ENCODE data around the gene HTRA1. TPM values are rescaled to one million over a fixed set of nuclear protein-coding genes. Genes with fewer than 3 reads are reported as not detected.

Gene HTRA1
- total RNA-seq (2013), result 5.2 TPM
- polyA plus RNA-seq (1 to 10 TPM in 2 of 3 donors, under 1 TPM in 1; 0.84 to 4.7 (median 2.2) TPM), polyA minus RNA-seq (1.4 and 1.8 TPM in 2 replicates), total RNA-seq (1.5 to 17.1 (median 2.2) reads per million in 11 experiments)

GRCh38 chr10:122461367-122461728, at the start of gene HTRA1:
Gene HTRA1 (plus strand): TSS chr10:122461553. CDS start chr10:122461653, 100 bp downstream.
- Mint-ChIP-seq H3K27ac (peak within 1 kb of the TSS in 1 of 7 donors; percentile 14), H3K4me1 (peaks cover 46% of the 10 kb centered on the region), H3K36me3 (peaks cover 3 to 23% of the 10 kb centered on the region in 2 donors), H3K27me3 (ENCODE audit: low read depth in 3 of 3) (peaks cover 85 to 93% (median 88%) of the 10 kb centered on the region in 3 donors), H3K9me3 (peaks cover 0 to 21% (median 8%) of the 10 kb centered on the region in 7 donors), H3K4me3 (peak within 1 kb of the TSS; percentile 89 to 93)
- Histone ChIP-seq H3K9me3 (replicated peaks in 1 of 2; ENCODE audit: control insufficient read depth in 1 of 2, insufficient read depth in 1 of 2, low read length in 2 of 2) (peaks cover 0 to 35% of the 10 kb centered on the region in 2 donors), H3K36me3 (replicated peaks in 1 of 2; ENCODE audit: control insufficient read depth in 1 of 2, insufficient read depth in 2 of 2, low read length in 2 of 2) (no peaks in the 10 kb centered on the region), H3K27ac (ENCODE audit: low read depth in 1 of 2, low read length in 2 of 2) (no peak within 1 kb of the TSS), H2AFZ (ENCODE audit: insufficient read depth, low read depth, low read length, poor library complexity, severe bottlenecking) (peak within 1 kb of the TSS; percentile 67), H4K20me1 (ENCODE audit: insufficient read depth, low read length) (no peaks in the 10 kb centered on the region), H3K4me1 (ENCODE audit: control insufficient read depth in 1 of 2, insufficient read depth in 2 of 2, low read length in 2 of 2) (peaks cover 15 to 34% of the 10 kb centered on the region in 2 donors), H3K27me3 (ENCODE audit: control insufficient read depth in 2 of 2, insufficient read depth in 2 of 2, low read length in 2 of 2) (peaks cover 71 to 88% of the 10 kb centered on the region in 2 donors), H3K4me3 (replicated peaks in 1 of 3; ENCODE audit: low read depth in 2 of 3, low read length in 3 of 3) (peak within 1 kb of the TSS; percentile 20 to 72 (median 41)), H3K4me2 (replicated peaks; ENCODE audit: extremely low read depth, low read length, poor library complexity, severe bottlenecking) (peak within 1 kb of the TSS; percentile 88), H3K79me2 (ENCODE audit: insufficient read depth, low read length) (no peaks in the 10 kb centered on the region), H3K9ac (ENCODE audit: insufficient read depth, low read length, poor library complexity, severe bottlenecking) (peak within 1 kb of the TSS; percentile 4)
- no peak for DNase-seq
- WGBS (ENCODE audit: insufficient coverage), result under 1% methylated on average over 55 of the region's 56 CpGs
- no peak for TF ChIP-seq CTCF (IDR thresholded peaks at IDR 0.05)
- intact Hi-C loops (cut with micrococcal nuclease), result no loop called here

- Histone ChIP-seq H3K4me2 (replicated peaks; ENCODE audit: extremely low read depth, low read length, poor library complexity, severe bottlenecking) (no peak overlapping the region), H3K27ac (ENCODE audit: low read depth in 1 of 2, low read length in 2 of 2) (no peak overlapping the region), H3K36me3 (replicated peaks in 1 of 2; ENCODE audit: control insufficient read depth in 1 of 2, insufficient read depth in 2 of 2, low read length in 2 of 2) (no peaks in the 10 kb centered on the region), H3K4me1 (ENCODE audit: control insufficient read depth in 1 of 2, insufficient read depth in 2 of 2, low read length in 2 of 2) (peaks cover 19 to 26% of the 10 kb centered on the region in 2 donors), H3K9ac (ENCODE audit: insufficient read depth, low read length, poor library complexity, severe bottlenecking) (no peak overlapping the region), H3K4me3 (replicated peaks in 1 of 3; ENCODE audit: low read depth in 2 of 3, low read length in 3 of 3) (no peak overlapping the region), H3K27me3 (ENCODE audit: control insufficient read depth in 2 of 2, insufficient read depth in 2 of 2, low read length in 2 of 2) (no peaks in the 10 kb centered on the region), H3K9me3 (replicated peaks in 1 of 2; ENCODE audit: control insufficient read depth in 1 of 2, insufficient read depth in 1 of 2, low read length in 2 of 2) (no peaks in the 10 kb centered on the region), H2AFZ (ENCODE audit: insufficient read depth, low read depth, low read length, poor library complexity, severe bottlenecking) (no peak overlapping the region), H3K79me2 (ENCODE audit: insufficient read depth, low read length) (no peaks in the 10 kb centered on the region), H4K20me1 (ENCODE audit: insufficient read depth, low read length) (no peaks in the 10 kb centered on the region)
- intact Hi-C loops (cut with micrococcal nuclease), result no loop called here
- H3K27ac Mint-ChIP-seq, result no peak overlapping the region
- peaks cover 14 to 23% of the 10 kb centered on the region in 2 donors for H3K36me3 Mint-ChIP-seq
- H3K4me1 Mint-ChIP-seq, result peaks cover 25% of the 10 kb centered on the region
- peaks cover 0 to 2% (median 0%) of the 10 kb centered on the region in 3 donors for H3K27me3 Mint-ChIP-seq (ENCODE audit: low read depth in 3 of 3)
- H3K9me3 Mint-ChIP-seq, result no peaks in the 10 kb centered on the region
- DNase-seq, result no peak
- no peak for TF ChIP-seq CTCF (IDR thresholded peaks at IDR 0.05)
- H3K4me3 Mint-ChIP-seq, result no peak overlapping the region
These were observed 48.0 kb upstream of the HTRA1 start for GRCh38 chr10:122413327-122413726.
